K562 (cell line): ENCODE measurements around the gene DCUN1D2.

Experiments
- EHMT2 ChIP-seq: fragments of 450-650 bp; IDR thresholded peaks from 2 replicates; pipeline ENCODE4 v1.6.1; 2018; ENCODE audit warnings: antibody characterized with exemption
- FOXP1 ChIP-seq: sonication (generic); formaldehyde crosslinking; IDR thresholded peaks from 2 replicates; pipeline ENCODE4 v1.8.0; 2022; ENCODE audit warnings: mild to moderate bottlenecking, missing genetic modification reagents
- MXI1 ChIP-seq: IDR thresholded peaks from 2 replicates; pipeline ENCODE4 v1.6.1; 2011; ENCODE audit warnings: low read depth, mild to moderate bottlenecking, improper control_type of control experiment, low read length
- POLR2A ChIP-seq: fragments of 450-650 bp; conservative IDR thresholded peaks from 2 replicates; pipeline ENCODE4 v1.6.1; 2016
- POLR2AphosphoS2 ChIP-seq: IDR thresholded peaks from 2 replicates; pipeline ENCODE4 v1.6.1; 2012; ENCODE audit warnings: low read length, improper control_type of control experiment
- TEAD2 ChIP-seq: fragments of 450-650 bp; IDR thresholded peaks from 2 replicates; pipeline ENCODE4 v1.6.1; 2016; ENCODE audit warnings: missing genetic modification characterization, control low read depth, missing compliant biosample characterization
- TRIM28 ChIP-seq: fragments of 450-650 bp; IDR thresholded peaks from 2 replicates; pipeline ENCODE4 v1.6.1; 2017

DNA sequence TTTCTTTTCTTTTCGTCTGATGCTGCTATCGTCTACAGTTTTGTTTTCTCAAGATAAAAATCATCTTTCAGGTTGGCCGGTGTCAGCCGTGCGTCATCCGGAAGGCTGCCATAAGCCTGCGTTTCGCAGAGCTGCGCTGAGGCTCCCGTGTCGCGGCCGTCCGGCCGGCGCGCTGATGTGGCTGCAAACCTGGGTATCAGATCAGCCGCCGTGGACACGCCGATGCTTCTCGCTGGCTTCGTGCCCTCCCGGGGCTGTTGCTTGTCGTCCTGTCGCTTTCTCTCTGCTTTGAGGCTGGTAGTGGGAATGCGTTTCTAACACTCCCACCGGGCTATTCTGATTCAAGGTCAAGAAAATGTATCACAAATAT is 48.2 kb upstream of the DCUN1D2 start:
- TF ChIP-seq TEAD2 (tag): no peak
- TF ChIP-seq TRIM28: no peak
- TF ChIP-seq FOXP1 (CRISPR knock-in tag): no peak
- TF ChIP-seq EHMT2: no peak
- TF ChIP-seq POLR2AphosphoS2: no peak
- TF ChIP-seq POLR2A: no peak
- TF ChIP-seq MXI1: no peak
